GM10847 (cell line): ENCODE results near the gene ACTN4.

Experiments used
- POLR2A ChIP-seq: IDR thresholded peaks from 2 replicates; pipeline ENCODE4 v1.6.1; 2011; ENCODE audit not compliant: insufficient read length; ENCODE audit errors: extremely low read depth

ACTN4 gene

DNA sequence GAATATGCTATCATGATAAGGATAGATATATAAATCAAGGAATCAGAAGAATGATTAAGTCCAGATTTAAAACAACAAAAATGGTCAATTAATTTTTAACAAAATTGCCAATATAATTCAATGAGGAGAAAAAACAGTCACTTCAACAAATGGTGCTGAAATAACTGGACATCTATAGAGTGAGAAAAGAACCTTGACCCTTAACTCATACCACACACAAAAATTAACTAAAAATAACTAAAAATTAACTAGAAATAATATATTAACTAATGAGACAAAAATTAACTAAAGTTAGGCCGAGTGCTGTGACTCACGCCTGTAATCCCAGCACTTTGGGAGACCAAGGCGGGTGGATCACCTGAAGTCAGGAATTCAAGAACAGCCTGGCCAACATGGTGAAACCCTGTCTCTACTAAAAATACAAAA, 116.4 kb downstream of the ACTN4 start:
- TF ChIP-seq POLR2A, result no peak

DNA sequence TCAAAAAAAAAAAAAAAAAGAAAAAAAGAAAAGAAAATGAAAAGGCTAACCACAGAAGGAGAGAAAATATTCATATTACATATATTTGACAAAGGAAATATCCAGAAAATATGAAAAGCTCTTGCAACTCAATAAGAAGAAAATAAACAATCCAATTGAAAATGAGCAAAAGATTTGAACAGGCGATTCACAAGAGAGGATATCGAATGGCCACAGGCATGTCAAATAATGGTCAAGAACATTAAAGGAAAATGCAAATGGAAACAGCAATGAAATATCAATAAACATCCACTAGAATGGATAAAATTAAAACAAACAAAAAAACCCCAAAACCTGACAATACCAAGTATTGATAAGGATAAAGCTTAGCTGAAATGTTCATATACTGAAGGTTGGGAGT, 117.8 kb downstream of the ACTN4 start:
- TF ChIP-seq POLR2A, result no peak

DNA sequence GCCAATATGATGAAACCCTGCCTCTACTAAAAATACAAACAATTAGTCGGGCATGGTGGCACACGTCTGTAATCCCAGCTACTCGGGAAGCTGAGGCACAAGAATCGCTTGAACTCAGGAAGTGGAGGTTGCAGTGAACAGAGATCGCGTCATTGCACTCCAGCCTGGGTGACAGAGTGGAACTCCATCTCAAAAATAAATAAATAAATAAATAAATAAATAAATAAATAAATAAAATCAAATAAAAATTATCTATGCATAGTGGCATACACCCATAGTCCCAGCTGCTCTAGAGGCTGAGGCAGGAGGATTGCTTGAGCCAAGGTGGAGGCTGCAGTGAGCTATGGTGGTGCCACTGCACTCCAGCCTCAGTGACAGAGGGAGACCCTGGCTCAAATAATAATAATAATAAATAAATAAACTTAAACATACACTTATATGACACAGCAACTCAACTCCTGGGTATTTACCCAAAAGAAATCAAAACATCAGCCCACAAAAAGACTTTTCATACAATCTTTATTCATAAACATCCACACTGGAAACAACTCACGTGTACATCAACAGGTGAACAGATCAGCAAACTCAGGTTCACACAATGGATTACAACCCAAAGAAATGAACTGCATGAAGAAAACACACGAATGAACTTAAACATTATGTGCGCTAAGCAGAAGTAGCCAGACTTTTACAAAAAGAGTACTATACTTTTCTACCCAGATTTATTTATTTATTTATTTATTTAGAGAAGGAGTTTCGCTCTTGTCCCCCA, 119.0 kb downstream of the ACTN4 start:
- no peak for TF ChIP-seq POLR2A

DNA sequence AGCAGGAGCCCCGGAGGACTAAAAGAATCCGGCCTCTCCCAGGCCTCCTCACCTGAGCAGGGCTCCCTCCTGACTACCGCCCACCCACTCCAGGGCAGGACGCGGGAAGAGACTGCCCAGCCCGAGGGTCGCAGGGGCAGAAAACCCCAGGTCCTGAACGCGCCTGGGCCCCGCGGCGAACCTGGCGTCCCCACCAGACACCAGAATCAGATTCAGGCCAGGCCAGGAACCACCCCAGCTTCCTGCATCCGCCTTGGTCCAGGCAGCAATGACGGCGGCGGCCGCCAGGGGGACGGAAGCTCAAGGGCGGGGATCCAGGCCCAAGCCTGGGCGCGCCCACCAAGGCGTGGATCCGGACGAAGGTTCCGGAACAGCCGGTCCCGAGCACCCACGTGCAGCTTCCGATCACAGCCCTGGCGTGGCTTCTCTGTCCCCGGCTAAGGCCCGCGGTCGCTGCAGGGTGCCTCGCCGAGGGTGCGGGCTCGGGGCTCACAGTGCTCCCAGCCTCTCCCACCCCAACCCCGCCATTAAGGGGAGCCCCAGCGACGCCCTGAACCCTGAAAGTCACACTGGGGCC, 122.3 kb downstream of the ACTN4 start:
- TF ChIP-seq POLR2A, result peak; percentile 23

DNA sequence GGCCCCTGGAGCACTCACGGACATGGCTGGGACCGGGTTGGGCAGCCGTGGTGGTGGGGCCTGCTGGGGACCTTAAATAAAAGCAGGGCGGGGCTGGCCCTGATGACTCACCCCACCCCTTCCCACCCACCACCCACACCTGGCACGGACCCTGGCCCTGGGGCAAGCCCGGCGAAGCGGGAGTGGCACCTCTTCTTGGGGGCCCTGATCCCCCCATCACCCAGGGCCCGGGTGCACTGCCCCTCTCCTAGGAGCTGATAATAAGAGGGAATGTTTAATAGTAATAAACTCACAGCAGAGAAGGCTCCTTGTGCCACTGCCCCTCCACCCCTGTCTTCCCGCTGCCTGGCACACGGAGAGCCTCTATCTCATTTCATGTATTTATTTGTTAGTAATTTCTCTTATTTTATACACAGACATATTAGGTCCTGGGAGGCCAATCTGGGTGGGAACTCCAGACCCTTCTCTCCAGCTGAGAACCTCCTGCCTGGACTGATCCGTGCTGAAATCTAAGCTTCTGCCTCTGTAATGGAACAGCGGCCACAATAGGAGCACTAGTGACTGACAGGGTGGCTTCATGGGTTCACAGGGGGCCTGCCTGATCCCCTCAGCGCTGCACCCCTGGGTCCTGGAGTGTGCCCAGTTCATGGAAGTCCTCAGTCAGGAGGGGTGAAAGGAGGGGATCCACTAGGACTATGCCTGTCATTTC, 126.2 kb downstream of the ACTN4 start, which contains the start of gene LGALS7:
TSS of gene LGALS7 (minus strand) at position 49 of the 709 bp plus-strand sequence. CDS start at position 24, 25 bp downstream.
- TF ChIP-seq POLR2A, result no peak

DNA sequence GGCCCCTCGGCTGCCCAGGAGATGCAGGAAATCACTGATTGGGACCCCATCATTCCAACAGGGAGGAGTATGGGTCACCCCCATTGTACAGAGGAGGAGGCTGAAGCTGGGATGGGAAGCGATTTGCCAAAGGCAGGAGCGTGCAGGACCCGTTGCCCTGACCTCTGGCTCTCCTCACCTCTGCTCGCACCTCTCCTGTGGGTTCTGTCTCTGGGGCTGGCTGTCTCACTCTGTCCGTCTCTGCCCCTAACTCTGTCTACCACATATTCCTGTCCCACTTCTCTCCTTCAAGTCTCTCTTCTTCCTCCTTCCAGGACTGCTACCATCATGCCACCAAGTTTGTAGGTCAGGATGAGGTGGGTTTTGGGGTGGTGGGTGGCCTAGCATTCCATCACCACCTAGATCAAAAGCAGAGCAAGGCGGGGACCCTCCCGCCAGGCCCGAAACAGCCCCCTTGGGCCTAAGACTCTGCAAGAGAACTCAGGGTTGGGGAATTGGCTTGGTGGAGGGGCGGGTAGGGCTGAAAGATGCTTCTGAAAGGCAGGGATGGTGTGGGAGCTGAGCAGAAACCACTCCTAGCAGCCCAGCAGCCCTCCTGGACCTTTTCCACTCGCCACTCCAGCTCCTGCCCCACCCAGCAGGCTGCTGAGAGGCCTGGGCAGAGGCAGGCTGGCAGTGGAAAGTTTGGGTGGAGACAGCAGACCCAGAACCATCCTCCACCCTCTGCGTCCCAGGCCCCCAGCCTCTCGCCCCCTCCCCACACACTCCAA, 126.9 kb downstream of the ACTN4 start:
- no peak for TF ChIP-seq POLR2A

DNA sequence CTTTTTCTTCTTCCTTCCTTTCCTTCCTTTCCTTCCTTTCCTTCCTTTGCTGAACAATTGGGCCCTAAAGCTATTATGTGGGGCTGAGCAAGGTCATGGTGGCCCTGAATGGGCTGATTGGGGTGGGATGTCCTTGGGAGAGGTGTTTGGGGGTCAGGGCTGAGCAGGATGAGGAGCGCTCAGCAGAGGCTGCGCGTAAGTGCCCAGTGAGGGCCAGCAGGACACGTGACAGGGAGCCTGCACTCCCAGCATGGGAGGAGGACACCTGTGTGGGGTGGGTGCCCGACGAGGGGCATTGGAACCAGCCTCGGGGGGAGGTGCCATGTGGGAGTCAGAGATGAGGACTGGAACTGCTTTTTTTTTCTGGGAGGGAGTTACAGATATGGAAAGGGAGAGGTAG, 131.3 kb downstream of the ACTN4 start:
- TF ChIP-seq POLR2A, result no peak

DNA sequence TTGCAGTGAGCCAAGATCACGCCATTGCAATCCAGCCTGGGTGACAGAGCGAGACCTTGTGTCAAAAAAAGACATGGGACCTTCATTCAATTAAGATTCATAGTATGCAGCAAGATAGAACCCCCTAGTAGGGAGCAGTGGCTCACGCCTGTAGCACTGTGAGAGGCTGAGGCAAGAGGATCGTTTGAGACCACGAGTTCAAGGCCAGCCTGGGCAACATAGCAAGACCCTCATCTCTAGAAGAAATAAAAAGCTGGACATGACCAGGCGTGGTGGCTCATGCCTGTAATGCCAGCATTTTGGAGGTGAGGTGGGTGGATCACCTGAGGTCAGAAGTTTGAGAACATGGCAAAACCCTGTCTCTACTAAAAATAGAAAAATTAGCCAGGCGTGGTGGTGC, 133.0 kb downstream of the ACTN4 start:
- no peak for TF ChIP-seq POLR2A

DNA sequence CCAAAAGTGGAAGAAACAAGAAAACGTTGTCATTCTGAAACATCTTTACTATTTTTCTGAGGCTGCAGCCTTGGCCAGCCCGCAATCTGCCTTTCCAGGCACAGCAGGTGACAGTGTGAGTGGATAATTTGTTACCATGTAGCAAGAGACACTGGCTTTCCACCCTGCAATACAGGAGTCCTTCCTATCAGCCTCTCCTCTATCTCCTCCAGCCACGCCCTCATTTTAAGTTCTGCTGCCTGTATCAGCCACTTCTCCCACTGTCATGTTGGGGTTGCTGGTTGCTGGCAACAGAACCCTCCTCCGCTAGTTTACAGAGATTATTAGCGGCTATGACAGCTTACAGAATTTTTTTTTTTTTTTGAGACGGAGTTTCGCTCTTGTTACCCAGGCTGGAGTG, 133.6 kb downstream of the ACTN4 start:
- no peak for TF ChIP-seq POLR2A
